Right cardiac atrium (tissue), 5 donors: ENCODE data around the gene ATG10. TPM values are rescaled to one million over a fixed set of nuclear protein-coding genes. Genes with fewer than 3 reads are reported as not detected.
"Not testable (repeated sequence)": the region's sequence is repeated elsewhere in the genome, so short reads cannot be mapped to it uniquely, and the experiment has no call there.

Experiments
- ATAC-seq, 2 donors: fragments of 200-7000 bp; cut with Tn5 transposase; one replicate each; pipeline versions ENCODE4 v1.8.0 to v1.9.1; 2020; ENCODE audit warnings: moderate library complexity in 2 of 2, mild to moderate bottlenecking in 1 of 2
- DNase-seq, 3 donors: peaks; one replicate each; pipeline ENCODE4 v3.0.0-alpha.2; 2020
- H3K27ac ChIP-seq: one replicate; pipeline ENCODE4 v1.5.1; 2013; ENCODE audit warnings: mild to moderate bottlenecking, low read length, control low read depth, moderate library complexity
- H3K27me3 ChIP-seq: one replicate; pipeline ENCODE4 v1.6.1; 2013; ENCODE audit not compliant: control insufficient read depth, insufficient read depth
- H3K4me1 ChIP-seq: one replicate; pipeline ENCODE4 v1.6.1; 2013; ENCODE audit warnings: low read length; ENCODE audit not compliant: control insufficient read depth, insufficient read depth
- H3K4me3 ChIP-seq: one replicate; pipeline ENCODE4 v1.5.1; 2013; ENCODE audit warnings: low read length, control low read depth
- H3K9me3 ChIP-seq: one replicate; pipeline ENCODE4 v1.6.1; 2013; ENCODE audit warnings: low read length; ENCODE audit not compliant: control insufficient read depth
- WGBS: extraction: QIAGEN DNeasy Blood & Tissue Kit; methylation state at CpG from one replicate; pipeline ENCODE4 v1.1.7; 2013; 5-methylcytosine and 5-hydroxymethylcytosine counted together
- intact Hi-C, 4 donors: fragments of 100-400 bp; cut with DNase I; formaldehyde crosslinking; loops; one replicate each; pipeline versions ENCODE4 v1.11.0 to v1.14.0; 2022 to 2023
- polyA plus RNA-seq: library from polyadenylated mRNA; stranded (reverse); fragments of 200-250 nt; gene quantifications from one replicate; pipeline ENCODE4 v1.2.3, GENCODE V29; 2013
- total RNA-seq, 4 donors: library from RNA; stranded (reverse); fragmentation: NEBNext Ultra II Directional; extraction: Animal tissue kit (Norgen Biotek cat#: 25700); gene quantifications; one replicate each; pipeline ENCODE4 v1.2.1, GENCODE V29; 2021
- donor health status: healthy with polysubstance abuse.
- donor health status: DM: no; HTN: yes; CAD: no.
- donor health status: DM: no; HTN: no; CAD: no.
- donor health status: DM: no; HTN: yes; CAD: no; lungs with severe emphysema.
- donor health status: DM: yes; HTN: yes; CAD: no.

The ATG10 gene
- total and polyA plus RNA-seq, 5 donors = 4.8 to 7.6 (median 5.3) TPM

GRCh38 chr5:81982172-81982685, 10.4 kb downstream of the ATG10 start:
- 98% methylated on average over 11 of the region's 11 CpGs for WGBS
- intact Hi-C loops, H3K27ac ChIP-seq, ATAC-seq, H3K4me3 ChIP-seq, H3K27me3 ChIP-seq, H3K9me3 ChIP-seq, DNase-seq, H3K4me1 ChIP-seq: not testable (repeated sequence)

- 96% methylated on average over 27 of the region's 27 CpGs for WGBS
- H3K27ac ChIP-seq, H3K27me3 ChIP-seq, H3K4me3 ChIP-seq, H3K4me1 ChIP-seq, ATAC-seq, H3K9me3 ChIP-seq, intact Hi-C loops: not testable (repeated sequence)
- DNase-seq = peak in 1 of 3 donors; percentile 66
Observed at GRCh38 chr5:81983148-81983547, 11.3 kb downstream of the ATG10 start.

GRCh38 chr5:81983563-81983962, 11.7 kb downstream of the ATG10 start:
- WGBS = 97% methylated on average over 30 of the region's 30 CpGs
- H3K27ac ChIP-seq, ATAC-seq, H3K9me3 ChIP-seq, H3K4me1 ChIP-seq, H3K27me3 ChIP-seq, intact Hi-C loops, DNase-seq, H3K4me3 ChIP-seq: not testable (repeated sequence)

- ATAC-seq = no peak
- WGBS = 97% methylated on average over 9 of the region's 9 CpGs
- DNase-seq = no peak
- no peaks in the 10 kb centered on the region for H3K4me1 ChIP-seq
- no peaks in the 10 kb centered on the region for H3K27me3 ChIP-seq
- H3K9me3 ChIP-seq = no peaks in the 10 kb centered on the region
- no peak overlapping the region for H3K4me3 ChIP-seq
- intact Hi-C loops = no loop called here
- no peak overlapping the region for H3K27ac ChIP-seq
Observed at GRCh38 chr5:81986126-81986525, 14.3 kb downstream of the ATG10 start.

GRCh38 chr5:81989204-81989603, 17.4 kb downstream of the ATG10 start:
- no peak for ATAC-seq
- DNase-seq = no peak
- no peak overlapping the region for H3K27ac ChIP-seq
- H3K9me3 ChIP-seq = no peaks in the 10 kb centered on the region
- 80% methylated on average over 5 of the region's 5 CpGs for WGBS
- H3K27me3 ChIP-seq = no peaks in the 10 kb centered on the region
- intact Hi-C loops = no loop called here
- H3K4me1 ChIP-seq = no peaks in the 10 kb centered on the region
- H3K4me3 ChIP-seq = no peak overlapping the region

- no peak overlapping the region for H3K27ac ChIP-seq
- no peaks in the 10 kb centered on the region for H3K27me3 ChIP-seq
- H3K9me3 ChIP-seq = no peaks in the 10 kb centered on the region
- WGBS = 97% methylated on average over 1 of the region's 1 CpG
- DNase-seq = no peak
- intact Hi-C loops = no loop called here
- H3K4me3 ChIP-seq = no peak overlapping the region
- no peak for ATAC-seq
- no peaks in the 10 kb centered on the region for H3K4me1 ChIP-seq
Observed at GRCh38 chr5:81994679-81995078, 22.9 kb downstream of the ATG10 start.

- ATAC-seq (no peak), DNase-seq (no peak)
- intact Hi-C loops = no loop called here
- Histone ChIP-seq H3K9me3 (no peaks in the 10 kb centered on the region), H3K27ac (no peak overlapping the region), H3K27me3 (no peaks in the 10 kb centered on the region), H3K4me1 (no peaks in the 10 kb centered on the region), H3K4me3 (no peak overlapping the region)
- 93% methylated on average over 2 of the region's 2 CpGs for WGBS
Observed at GRCh38 chr5:81995407-81995806, 23.6 kb downstream of the ATG10 start.

GRCh38 chr5:82004511-82004910, 32.7 kb downstream of the ATG10 start:
- Histone ChIP-seq H3K4me3 (no peak overlapping the region), H3K9me3 (no peaks in the 10 kb centered on the region), H3K27ac (no peak overlapping the region), H3K27me3 (no peaks in the 10 kb centered on the region), H3K4me1 (no peaks in the 10 kb centered on the region)
- intact Hi-C loops = no loop called here
- DNase-seq = no peak
- ATAC-seq = peak in 1 of 2 donors; percentile 67
- WGBS = 57% methylated on average over 6 of the region's 6 CpGs

- H3K4me1 ChIP-seq, H3K9me3 ChIP-seq, H3K27me3 ChIP-seq, H3K27ac ChIP-seq, ATAC-seq, H3K4me3 ChIP-seq, intact Hi-C loops: not testable (repeated sequence)
- DNase-seq = peak in 1 of 3 donors; percentile 57
- 98% methylated on average over 12 of the region's 12 CpGs for WGBS
Observed at GRCh38 chr5:82009869-82010268, 38.0 kb downstream of the ATG10 start.

- H3K27me3 ChIP-seq = no peaks in the 10 kb centered on the region
- WGBS = 95% methylated on average over 2 of the region's 2 CpGs
- H3K9me3 ChIP-seq = no peaks in the 10 kb centered on the region
- DNase-seq = no peak
- no peak for ATAC-seq
- H3K4me1 ChIP-seq = no peaks in the 10 kb centered on the region
- no peak overlapping the region for H3K4me3 ChIP-seq
- H3K27ac ChIP-seq = no peak overlapping the region
- intact Hi-C loops = no loop called here
Observed at GRCh38 chr5:82010696-82011095, 38.9 kb downstream of the ATG10 start.

GRCh38 chr5:82011761-82012160, 39.9 kb downstream of the ATG10 start:
- ATAC-seq (no peak), DNase-seq (no peak)
- H3K4me3 ChIP-seq = no peak overlapping the region
- no peaks in the 10 kb centered on the region for H3K27me3 ChIP-seq
- WGBS = 88% methylated on average over 1 of the region's 1 CpG
- H3K27ac ChIP-seq = no peak overlapping the region
- H3K4me1 ChIP-seq = no peaks in the 10 kb centered on the region
- intact Hi-C loops = no loop called here
- no peaks in the 10 kb centered on the region for H3K9me3 ChIP-seq

GRCh38 chr5:82014644-82015043, 42.8 kb downstream of the ATG10 start:
- DNase-seq = not testable (repeated sequence)

More at GRCh38 chr5:82014644-82015043, 42.8 kb downstream of the ATG10 start:
- H3K27ac ChIP-seq, H3K4me3 ChIP-seq, H3K27me3 ChIP-seq, H3K9me3 ChIP-seq, intact Hi-C loops, H3K4me1 ChIP-seq, ATAC-seq: not testable (repeated sequence)
- 99% methylated on average over 4 of the region's 4 CpGs for WGBS
